Lung (tissue), 12 donors: ENCODE results near the gene CTU2. TPM values are rescaled to one million over a fixed set of nuclear protein-coding genes. Genes with fewer than 3 reads are reported as not detected.

Source experiments
- ATAC-seq: fragments of 200-7000 bp; cut with Tn5 transposase; one replicate; pipeline ENCODE4 v1.9.1; 2020; ENCODE audit warnings: moderate number of reproducible peaks; ENCODE audit not compliant: insufficient read depth, low FRiP score
- DNase-seq, 3 donors: peaks; one replicate each; pipeline ENCODE4 v3.0.0-alpha.2; 2013 to 2017
- H3K27ac ChIP-seq, 2 donors: one replicate each; pipeline ENCODE4 v1.5.1; 2013; ENCODE audit warnings: mild to moderate bottlenecking in 2 of 2, moderate library complexity in 2 of 2, control low read depth in 1 of 2, inconsistent platforms in 1 of 2, low read depth in 1 of 2, low read length in 1 of 2
- H3K27me3 ChIP-seq, 3 donors: one replicate each; pipeline ENCODE4 v1.5.1; 2013; ENCODE audit warnings: low read length in 2 of 3; ENCODE audit not compliant: control insufficient read depth in 3 of 3, insufficient read depth in 3 of 3
- H3K36me3 ChIP-seq, 4 donors: one replicate each; pipeline ENCODE4 v1.5.1; 2013; ENCODE audit warnings: low read length in 4 of 4, mild to moderate bottlenecking in 1 of 4, moderate library complexity in 1 of 4; ENCODE audit not compliant: control insufficient read depth in 4 of 4, insufficient read depth in 4 of 4
- H3K4me1 ChIP-seq, 5 donors: one replicate each; pipeline ENCODE4 v1.5.1; 2013; ENCODE audit warnings: low read length in 5 of 5, mild to moderate bottlenecking in 2 of 5, moderate library complexity in 1 of 5; ENCODE audit not compliant: control insufficient read depth in 5 of 5, insufficient read depth in 5 of 5
- H3K4me3 ChIP-seq: one replicate; pipeline ENCODE4 v1.5.1; 2013; ENCODE audit warnings: mild to moderate bottlenecking, control low read depth, moderate library complexity
- H3K9ac ChIP-seq, 2 donors: one replicate each; pipeline ENCODE4 v1.5.1; 2013; ENCODE audit warnings: low read length in 2 of 2, control low read depth in 1 of 2; ENCODE audit not compliant: insufficient read depth in 1 of 2
- H3K9me3 ChIP-seq, 4 donors: one replicate each; pipeline ENCODE4 v1.5.1; 2013; ENCODE audit warnings: low read length in 3 of 4, mild to moderate bottlenecking in 1 of 4, moderate library complexity in 1 of 4; ENCODE audit not compliant: control insufficient read depth in 4 of 4, insufficient read depth in 3 of 4
- WGBS, 2 donors: extraction: QIAGEN DNeasy Blood & Tissue Kit; methylation state at CpG; one replicate each; pipeline ENCODE4 v1.1.7; 2013; 5-methylcytosine and 5-hydroxymethylcytosine counted together
- polyA plus RNA-seq, 2 donors: library from polyadenylated mRNA; stranded (reverse); fragments of 200-250 nt; gene quantifications; one replicate each; pipeline ENCODE4 v1.2.1, GENCODE V29; 2013
- total RNA-seq, 2 donors: library from RNA; depleted of rRNA in 1 of 2; stranded (reverse); fragments of >200 nt in 1 of 2; gene quantifications; one replicate each; pipeline ENCODE4 v1.2.1, GENCODE V29; 2014 to 2021
- TF ChIP-seq, protein P1 (sequence below): IDR thresholded peaks from 2 replicates; pipeline ENCODE4 v1.5.1; 2012; ENCODE audit warnings: mild to moderate bottlenecking; ENCODE audit errors: control extremely low read depth, extremely low read depth
- donor health status: control.
- donor health status: control.
- donor health status: Bipolar disorder and iron deficiency.
- donor health status: healthy.
- donor health status: DM: yes; HTN: yes; CAD: no.

The CTU2 gene
- total and polyA plus RNA-seq, 4 donors: 5.7 to 23.4 (median 18.3) TPM

- no peaks in the 10 kb centered on the region for H3K27me3 ChIP-seq
- TF ChIP-seq, protein P1, sequence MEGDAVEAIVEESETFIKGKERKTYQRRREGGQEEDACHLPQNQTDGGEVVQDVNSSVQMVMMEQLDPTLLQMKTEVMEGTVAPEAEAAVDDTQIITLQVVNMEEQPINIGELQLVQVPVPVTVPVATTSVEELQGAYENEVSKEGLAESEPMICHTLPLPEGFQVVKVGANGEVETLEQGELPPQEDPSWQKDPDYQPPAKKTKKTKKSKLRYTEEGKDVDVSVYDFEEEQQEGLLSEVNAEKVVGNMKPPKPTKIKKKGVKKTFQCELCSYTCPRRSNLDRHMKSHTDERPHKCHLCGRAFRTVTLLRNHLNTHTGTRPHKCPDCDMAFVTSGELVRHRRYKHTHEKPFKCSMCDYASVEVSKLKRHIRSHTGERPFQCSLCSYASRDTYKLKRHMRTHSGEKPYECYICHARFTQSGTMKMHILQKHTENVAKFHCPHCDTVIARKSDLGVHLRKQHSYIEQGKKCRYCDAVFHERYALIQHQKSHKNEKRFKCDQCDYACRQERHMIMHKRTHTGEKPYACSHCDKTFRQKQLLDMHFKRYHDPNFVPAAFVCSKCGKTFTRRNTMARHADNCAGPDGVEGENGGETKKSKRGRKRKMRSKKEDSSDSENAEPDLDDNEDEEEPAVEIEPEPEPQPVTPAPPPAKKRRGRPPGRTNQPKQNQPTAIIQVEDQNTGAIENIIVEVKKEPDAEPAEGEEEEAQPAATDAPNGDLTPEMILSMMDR: no peak
- H3K36me3 ChIP-seq: peaks cover 2 to 32% (median 9%) of the 10 kb centered on the region in 4 donors
- 73 to 75% methylated on average over 15 to 16 of the region's 16 CpGs for WGBS, 2 donors
- no peak overlapping the region for H3K4me3 ChIP-seq
- H3K27ac ChIP-seq: no peak overlapping the region
- H3K9me3 ChIP-seq: peaks cover 0 to 2% (median 0%) of the 10 kb centered on the region in 4 donors
- no peak overlapping the region for H3K9ac ChIP-seq
- DNase-seq: no peak
- H3K4me1 ChIP-seq: peaks cover 0 to 9% (median 0%) of the 10 kb centered on the region in 5 donors
- no peak for ATAC-seq
Observed at GRCh38 chr16:88710556-88710955, 4.3 kb downstream of the CTU2 start.

DNA sequence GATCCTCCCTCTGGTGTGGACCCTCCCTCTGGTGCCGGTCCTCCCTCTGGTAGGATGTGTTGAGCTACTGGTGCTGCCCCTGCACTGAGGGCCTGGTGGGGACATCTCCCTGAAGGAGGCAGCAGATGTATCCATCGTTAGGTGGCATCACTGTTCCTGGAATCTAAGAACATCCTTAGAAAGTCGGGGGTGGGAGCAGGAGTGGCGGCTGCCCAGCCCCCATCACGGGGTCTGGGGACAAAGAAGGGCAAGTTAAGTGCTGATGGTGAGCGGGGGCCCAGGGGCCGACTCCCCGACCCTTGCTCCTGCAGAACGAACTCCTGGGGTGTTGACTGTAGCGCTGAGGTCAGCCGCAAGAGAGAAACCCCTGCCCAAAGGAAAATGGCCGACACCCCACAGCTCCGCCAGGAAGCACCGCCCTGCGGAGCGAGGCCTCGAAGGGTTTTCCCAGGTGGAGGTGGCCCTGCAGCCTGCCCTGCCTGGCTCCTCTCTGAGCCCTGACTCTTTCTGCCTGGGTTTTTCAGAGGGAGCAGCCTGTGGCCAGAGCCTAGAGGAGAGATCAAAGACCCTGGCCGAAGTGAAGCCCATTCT lies 5.5 kb downstream of the CTU2 start:
- 78 to 81% methylated on average over 17 of the region's 18 CpGs for WGBS, 2 donors
- ATAC-seq: no peak
- peaks cover 0 to 8% (median 0%) of the 10 kb centered on the region in 5 donors for H3K4me1 ChIP-seq

DNA sequence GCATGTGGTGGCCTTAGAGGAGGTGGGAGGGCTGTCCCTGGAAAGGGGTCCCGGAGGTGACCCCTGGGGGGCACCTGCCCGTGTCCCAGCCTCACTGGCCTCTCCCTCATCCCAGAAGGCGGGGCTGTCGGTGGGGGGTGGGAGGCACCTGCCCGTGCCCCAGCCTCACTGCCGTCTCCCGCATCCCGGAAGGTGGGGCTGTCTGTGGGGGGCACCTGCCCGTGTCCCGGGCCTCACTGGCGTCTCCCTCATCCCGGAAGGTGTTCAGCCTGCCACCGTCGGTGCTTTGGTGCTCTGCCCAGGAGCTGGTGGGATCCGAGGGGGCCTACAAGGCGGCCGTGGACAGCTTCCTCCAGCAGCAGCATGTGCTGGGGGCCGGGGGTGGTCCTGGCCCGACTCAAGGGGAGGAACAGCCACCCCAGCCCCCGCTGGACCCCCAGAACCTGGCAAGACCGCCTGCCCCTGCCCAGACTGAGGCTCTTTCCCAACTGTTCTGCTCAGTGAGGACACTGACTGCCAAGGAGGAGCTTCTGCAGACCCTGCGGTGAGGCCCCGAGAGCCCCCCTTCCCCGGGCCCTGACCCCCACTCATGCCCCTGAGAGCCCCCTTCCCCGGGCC lies 6.2 kb downstream of the CTU2 start:
- no peaks in the 10 kb centered on the region for H3K27me3 ChIP-seq
- WGBS, 2 donors: 75 to 82% methylated on average over 17 to 25 of the region's 25 CpGs
- H3K4me1 ChIP-seq: peaks cover 0 to 3% (median 0%) of the 10 kb centered on the region in 5 donors
- peaks cover 0 to 2% (median 0%) of the 10 kb centered on the region in 4 donors for H3K9me3 ChIP-seq
- no peak overlapping the region for H3K9ac ChIP-seq
- peaks cover 2 to 50% (median 17%) of the 10 kb centered on the region in 4 donors for H3K36me3 ChIP-seq
- no peak overlapping the region for H3K27ac ChIP-seq
- no peak overlapping the region for H3K4me3 ChIP-seq
- TF ChIP-seq, protein P1: no peak
- ATAC-seq (no peak), DNase-seq (no peak)

More for the DNA sequence above, 5.5 kb downstream of the CTU2 start:
- H3K27ac ChIP-seq: no peak overlapping the region
- H3K4me3 ChIP-seq: no peak overlapping the region
- H3K9me3 ChIP-seq: peaks cover 0 to 2% (median 0%) of the 10 kb centered on the region in 4 donors
- no peak for DNase-seq
- no peak overlapping the region for H3K9ac ChIP-seq
- peaks cover 2 to 45% (median 15%) of the 10 kb centered on the region in 4 donors for H3K36me3 ChIP-seq
- H3K27me3 ChIP-seq: no peaks in the 10 kb centered on the region
- TF ChIP-seq, protein P1: no peak
